Skeletal muscle tissue (tissue), 4 donors: ENCODE data around the gene MAGEA3. TPM values are rescaled to one million over a fixed set of nuclear protein-coding genes. Genes with fewer than 3 reads are reported as not detected.
"Not testable (repeated sequence)": the region's sequence is repeated elsewhere in the genome, so short reads cannot be mapped to it uniquely, and the experiment has no call there.

Source experiments
- H3K27ac ChIP-seq: one replicate; pipeline ENCODE4 v1.7.0; 2013; ENCODE audit warnings: mild to moderate bottlenecking, low read depth, low read length, inconsistent platforms
- H3K27me3 ChIP-seq, 3 donors: one replicate each; pipeline ENCODE4 v1.7.0; 2013; ENCODE audit warnings: low read length in 3 of 3; ENCODE audit not compliant: control insufficient read depth in 3 of 3, insufficient read depth in 3 of 3
- H3K36me3 ChIP-seq, 3 donors: one replicate each; pipeline ENCODE4 v1.7.0; 2013; ENCODE audit warnings: low read length in 3 of 3; ENCODE audit not compliant: control insufficient read depth in 3 of 3, insufficient read depth in 3 of 3
- H3K4me1 ChIP-seq, 3 donors: one replicate each; pipeline ENCODE4 v1.7.0; 2013; ENCODE audit warnings: low read length in 3 of 3, mild to moderate bottlenecking in 3 of 3; ENCODE audit not compliant: control insufficient read depth in 3 of 3, insufficient read depth in 3 of 3
- H3K4me3 ChIP-seq, 3 donors: one replicate each; pipeline ENCODE4 v1.7.0; 2013; ENCODE audit warnings: low read length in 3 of 3
- H3K9ac ChIP-seq, 3 donors: one replicate each; pipeline ENCODE4 v1.7.0; 2013; ENCODE audit warnings: low read length in 3 of 3, mild to moderate bottlenecking in 3 of 3, moderate library complexity in 2 of 3, low read depth in 1 of 3
- H3K9me3 ChIP-seq, 3 donors: one replicate each; pipeline ENCODE4 v1.7.0; 2013; ENCODE audit warnings: low read length in 3 of 3; ENCODE audit not compliant: control insufficient read depth in 3 of 3
- total RNA-seq: library from RNA; depleted of rRNA; stranded (reverse); fragments of >200 nt; gene quantifications from one replicate; pipeline ENCODE4 v1.2.3, GENCODE V29; 2014
- donor health status: Osteomylitis.

The MAGEA3 gene
- total RNA-seq, 1 donor from 2014 or later, result not detected

DNA sequence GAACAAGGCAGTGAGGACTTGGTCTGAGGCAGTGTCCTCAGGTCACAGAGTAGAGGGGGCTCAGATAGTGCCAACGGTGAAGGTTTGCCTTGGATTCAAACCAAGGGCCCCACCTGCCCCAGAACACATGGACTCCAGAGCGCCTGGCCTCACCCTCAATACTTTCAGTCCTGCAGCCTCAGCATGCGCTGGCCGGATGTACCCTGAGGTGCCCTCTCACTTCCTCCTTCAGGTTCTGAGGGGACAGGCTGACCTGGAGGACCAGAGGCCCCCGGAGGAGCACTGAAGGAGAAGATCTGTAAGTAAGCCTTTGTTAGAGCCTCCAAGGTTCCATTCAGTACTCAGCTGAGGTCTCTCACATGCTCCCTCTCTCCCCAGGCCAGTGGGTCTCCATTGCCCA, 1.8 kb downstream of the MAGEA3 start:
- not testable (repeated sequence) for H3K27me3 ChIP-seq, H3K27ac ChIP-seq, H3K4me1 ChIP-seq, H3K36me3 ChIP-seq, H3K9ac ChIP-seq, H3K4me3 ChIP-seq, H3K9me3 ChIP-seq

GRCh38 chrX:152706500-152706899, 7.9 kb downstream of the MAGEA3 start:
- H3K27me3 ChIP-seq, H3K9me3 ChIP-seq, H3K4me3 ChIP-seq, H3K36me3 ChIP-seq, H3K4me1 ChIP-seq, H3K27ac ChIP-seq, H3K9ac ChIP-seq: not testable (repeated sequence)

GRCh38 chrX:152709173-152709572, 10.6 kb downstream of the MAGEA3 start, which contains the start of gene CSAG2:
CSAG2 (minus strand) TSS chrX:152709273; CDS start chrX:152709112, 161 bp downstream.
- not testable (repeated sequence) for H3K36me3 ChIP-seq, H3K9me3 ChIP-seq, H3K4me1 ChIP-seq, H3K4me3 ChIP-seq, H3K9ac ChIP-seq, H3K27me3 ChIP-seq, H3K27ac ChIP-seq

GRCh38 chrX:152713195-152713594, 14.6 kb downstream of the MAGEA3 start:
- not testable (repeated sequence) for H3K36me3 ChIP-seq, H3K4me1 ChIP-seq, H3K4me3 ChIP-seq, H3K27me3 ChIP-seq, H3K9me3 ChIP-seq, H3K9ac ChIP-seq, H3K27ac ChIP-seq

DNA sequence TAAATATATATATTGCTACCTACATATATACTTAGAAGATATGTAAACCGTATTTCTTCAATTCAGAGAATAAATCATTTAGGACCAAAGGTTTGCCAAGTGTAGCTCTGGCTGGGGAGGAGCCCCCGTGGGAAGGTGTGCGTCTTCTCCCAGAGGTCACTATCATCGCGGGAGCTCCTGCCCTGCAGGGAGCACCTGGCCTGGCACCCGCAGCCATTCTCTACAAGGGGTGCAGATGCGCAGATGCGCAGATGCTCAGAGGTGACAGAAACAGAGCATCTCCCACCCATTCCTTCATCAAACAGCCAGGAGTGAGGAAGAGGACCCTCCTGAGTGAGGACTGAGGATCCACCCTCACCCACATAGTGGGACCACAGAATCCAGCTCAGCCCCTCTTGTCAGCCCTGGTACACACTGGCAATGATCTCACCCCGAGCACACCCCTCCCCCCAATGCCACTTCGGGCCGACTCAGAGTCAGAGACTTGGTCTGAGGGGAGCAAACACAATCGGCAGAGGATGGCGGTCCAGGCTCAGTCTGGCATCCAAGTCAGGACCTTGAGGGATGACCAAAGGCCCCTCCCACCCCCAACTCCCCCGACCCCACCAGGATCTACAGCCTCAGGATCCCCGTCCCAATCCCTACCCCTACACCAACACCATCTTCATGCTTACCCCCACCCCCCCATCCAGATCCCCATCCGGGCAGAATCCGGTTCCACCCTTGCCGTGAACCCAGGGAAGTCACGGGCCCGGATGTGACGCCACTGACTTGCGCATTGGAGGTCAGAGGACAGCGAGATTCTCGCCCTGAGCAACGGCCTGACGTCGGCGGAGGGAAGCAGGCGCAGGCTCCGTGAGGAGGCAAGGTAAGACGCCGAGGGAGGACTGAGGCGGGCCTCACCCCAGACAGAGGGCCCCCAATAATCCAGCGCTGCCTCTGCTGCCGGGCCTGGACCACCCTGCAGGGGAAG, 15.5 kb downstream of the MAGEA3 start, which contains the start of gene MAGEA2B:
TSS of gene MAGEA2B (plus strand) at position 814 of the 973 bp plus-strand sequence. CDS start 2,479 bp downstream, outside the sequence.
- not testable (repeated sequence) for H3K4me3 ChIP-seq, H3K36me3 ChIP-seq, H3K9me3 ChIP-seq, H3K27me3 ChIP-seq, H3K4me1 ChIP-seq, H3K27ac ChIP-seq, H3K9ac ChIP-seq

GRCh38 chrX:152725409-152725808, 26.8 kb downstream of the MAGEA3 start:
- Histone ChIP-seq H3K36me3 (no peaks in the 10 kb centered on the region), H3K4me1 (no peaks in the 10 kb centered on the region), H3K27ac (no peak overlapping the region), H3K4me3 (no peak overlapping the region), H3K9me3 (no peaks in the 10 kb centered on the region), H3K27me3 (no peaks in the 10 kb centered on the region), H3K9ac (no peak overlapping the region)

- Histone ChIP-seq H3K4me3 (no peak within 1 kb of the TSS), H3K27ac (no peak within 1 kb of the TSS), H3K36me3 (no peaks in the 10 kb centered on the region), H3K9me3 (no peaks in the 10 kb centered on the region), H3K27me3 (no peaks in the 10 kb centered on the region), H3K4me1 (no peaks in the 10 kb centered on the region), H3K9ac (no peak within 1 kb of the TSS)
Observed at GRCh38 chrX:152733261-152733975, 34.8 kb downstream of the MAGEA3 start, which contains the start of the genes CSAG1 and MAGEA12. CSAG1 (minus strand) TSS chrX:152733721; CDS start chrX:152732460, 1,261 bp downstream. MAGEA12 (plus strand) TSS chrX:152733757; CDS start chrX:152736162, 2,405 bp downstream.

GRCh38 chrX:152734143-152734858, 35.7 kb downstream of the MAGEA3 start:
- H3K27ac ChIP-seq, H3K9me3 ChIP-seq, H3K27me3 ChIP-seq, H3K36me3 ChIP-seq, H3K4me3 ChIP-seq, H3K4me1 ChIP-seq, H3K9ac ChIP-seq: not testable (repeated sequence)

- no peaks in the 10 kb centered on the region for H3K27me3 ChIP-seq
Observed at GRCh38 chrX:152735101-152735500, 36.5 kb downstream of the MAGEA3 start.

More at GRCh38 chrX:152735101-152735500, 36.5 kb downstream of the MAGEA3 start:
- no peaks in the 10 kb centered on the region for H3K36me3 ChIP-seq
- H3K9me3 ChIP-seq, result no peaks in the 10 kb centered on the region
- H3K4me3 ChIP-seq, result no peak overlapping the region
- no peaks in the 10 kb centered on the region for H3K4me1 ChIP-seq
- no peak overlapping the region for H3K9ac ChIP-seq
- no peak overlapping the region for H3K27ac ChIP-seq
